ENCODE data around the gene SCNN1A.

GRCh38 chr12:6355491-6356373 lies 19.6 kb downstream of the SCNN1A start:
- TF ChIP-seq CTCF (IDR thresholded peaks at IDR 0.05; ENCODE audit: insufficient read depth, low read length, poor library complexity, severe bottlenecking) (no peak), EZH2phosphoT487 (conservative IDR thresholded peaks at IDR 0.05; ENCODE audit: low read length) (no peak)
